Measurements from ENCODE around the gene PIK3CB.

GRCh38 chr3:138609898-138610266, 224.8 kb downstream of the PIK3CB start:
- TF ChIP-seq CTCF (conservative IDR thresholded peaks at IDR 0.05; ENCODE audit: low read depth, low read length) = no peak
- no peak for TF ChIP-seq EZH2 (IDR thresholded peaks at IDR 0.05; ENCODE audit: borderline replicate concordance, low read depth, low read length, poor library complexity, severe bottlenecking)

Data from A673 (cell line).